Gastrocnemius medialis (tissue), 4 donors: ENCODE results near the gene GPR27.

Experiments used
- POLR2A ChIP-seq, 2 donors: fragments of 450-650 bp; IDR thresholded peaks; one replicate each; pipeline ENCODE4 v1.6.1; 2017; ENCODE audit warnings: antibody characterized with exemption in 2 of 2, mild to moderate bottlenecking in 2 of 2, moderate library complexity in 2 of 2
- TF ChIP-seq, protein P1 (sequence below), 5 experiments: fragments of 450-650 bp in 3 of 5; fragments of 200-600 bp in 2 of 5; sonication (generic) in 2 of 5; IDR thresholded peaks in 4 of 5; conservative IDR thresholded peaks in 1 of 5; 1 replicate in 4 of 5; 2 replicates in 1 of 5; pipeline ENCODE4 v1.5.1; 2016 to 2019; ENCODE audit warnings: antibody characterized with exemption in 5 of 5, mild to moderate bottlenecking in 3 of 5, moderate library complexity in 3 of 5

DNA sequence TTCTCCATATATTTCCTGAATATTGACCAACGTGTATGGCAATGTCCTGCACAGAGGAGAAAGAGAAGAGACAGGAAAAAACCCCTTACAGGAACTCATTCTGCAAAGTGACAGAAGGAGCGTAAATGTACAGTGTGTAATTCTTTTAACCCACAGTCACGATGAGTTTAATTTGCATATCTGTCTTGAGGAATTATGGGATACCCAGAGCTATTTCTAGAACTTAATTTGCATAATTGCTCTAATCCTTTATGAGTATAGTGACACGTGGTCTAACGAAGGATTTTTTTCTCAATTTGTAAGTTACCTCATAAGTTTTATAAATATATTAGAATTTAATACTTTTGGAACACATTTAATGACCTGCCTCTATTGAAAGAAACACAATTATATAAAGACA is 9.8 kb downstream of the GPR27 start:
- TF ChIP-seq, protein P1, sequence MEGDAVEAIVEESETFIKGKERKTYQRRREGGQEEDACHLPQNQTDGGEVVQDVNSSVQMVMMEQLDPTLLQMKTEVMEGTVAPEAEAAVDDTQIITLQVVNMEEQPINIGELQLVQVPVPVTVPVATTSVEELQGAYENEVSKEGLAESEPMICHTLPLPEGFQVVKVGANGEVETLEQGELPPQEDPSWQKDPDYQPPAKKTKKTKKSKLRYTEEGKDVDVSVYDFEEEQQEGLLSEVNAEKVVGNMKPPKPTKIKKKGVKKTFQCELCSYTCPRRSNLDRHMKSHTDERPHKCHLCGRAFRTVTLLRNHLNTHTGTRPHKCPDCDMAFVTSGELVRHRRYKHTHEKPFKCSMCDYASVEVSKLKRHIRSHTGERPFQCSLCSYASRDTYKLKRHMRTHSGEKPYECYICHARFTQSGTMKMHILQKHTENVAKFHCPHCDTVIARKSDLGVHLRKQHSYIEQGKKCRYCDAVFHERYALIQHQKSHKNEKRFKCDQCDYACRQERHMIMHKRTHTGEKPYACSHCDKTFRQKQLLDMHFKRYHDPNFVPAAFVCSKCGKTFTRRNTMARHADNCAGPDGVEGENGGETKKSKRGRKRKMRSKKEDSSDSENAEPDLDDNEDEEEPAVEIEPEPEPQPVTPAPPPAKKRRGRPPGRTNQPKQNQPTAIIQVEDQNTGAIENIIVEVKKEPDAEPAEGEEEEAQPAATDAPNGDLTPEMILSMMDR (IDR thresholded peaks at IDR 0.05 in 4 of 5, conservative IDR thresholded peaks at IDR 0.05 in 1 of 5): no peak
- no peak for TF ChIP-seq POLR2A (IDR thresholded peaks at IDR 0.05)
